H1 (cell line): ENCODE measurements around the gene MAP2K7. TPM values are rescaled to one million over a fixed set of nuclear protein-coding genes. Genes with fewer than 3 reads are reported as not detected.
A peak's percentile ranks its signal among the peaks of the same experiment; 100 is the strongest.

Source experiments
- CTCF ChIA-PET: fragments of 300-600 bp; sonication (Branson Sonifier 250); formaldehyde crosslinking; loops from one replicate; lab custom pipeline; 2021; ENCODE audit not compliant: partially characterized antibody; lab: Charles Lee
- POLR2A ChIA-PET: fragments of 300-600 bp; sonication (Branson Sonifier 250); formaldehyde crosslinking; loops from one replicate; lab custom pipeline; 2021; ENCODE audit warnings: inconsistent platforms; ENCODE audit not compliant: partially characterized antibody; lab: Charles Lee
- DNase-seq, 2 experiments: peaks; one replicate each; pipeline versions ENCODE4 v3.0.0 to v3.0.0-alpha.2; 2010 to 2022; ENCODE audit warnings: low spot score in 2 of 2, low read depth in 1 of 2, mixed read lengths in 1 of 2
- FAIRE-seq: peaks from 2 replicates; lab custom pipeline; 2011; peaks lifted over from hg19 to GRCh38; lab: Jason Lieb, UNC
- H2AFZ ChIP-seq: 2 replicates; pipeline ENCODE4 v1.8.1; 2012; ENCODE audit warnings: low read length, inconsistent platforms
- H2AK5ac ChIP-seq: 2 replicates; pipeline ENCODE4 v1.6.1; 2013; ENCODE audit warnings: low read depth, low read length
- H2BK120ac ChIP-seq: replicated peaks from 2 replicates; pipeline ENCODE3; 2013; ENCODE audit warnings: low read depth, low read length, inconsistent platforms
- H2BK12ac ChIP-seq: 2 replicates; pipeline ENCODE4 v1.6.1; 2013; ENCODE audit warnings: low read depth, low read length
- H2BK15ac ChIP-seq: 2 replicates; pipeline ENCODE4 v1.6.1; 2013; ENCODE audit warnings: low read length
- H2BK20ac ChIP-seq: 2 replicates; pipeline ENCODE4 v1.6.1; 2013; ENCODE audit warnings: low read length
- H2BK5ac ChIP-seq: 2 replicates; pipeline ENCODE4 v1.6.1; 2013; ENCODE audit warnings: low read depth, low read length
- H3K14ac ChIP-seq: 2 replicates; pipeline ENCODE4 v1.6.1; 2013; ENCODE audit warnings: inconsistent platforms; ENCODE audit not compliant: insufficient read length
- H3K18ac ChIP-seq: 2 replicates; pipeline ENCODE4 v1.6.1; 2013; ENCODE audit warnings: low read length; ENCODE audit errors: extremely low read depth
- H3K23ac ChIP-seq: 2 replicates; pipeline ENCODE4 v1.6.1; 2013; ENCODE audit warnings: inconsistent platforms; ENCODE audit not compliant: insufficient read length
- H3K23me2 ChIP-seq: 2 replicates; pipeline ENCODE4 v1.6.1; 2013; ENCODE audit warnings: low read depth, low read length
- H3K27ac ChIP-seq: 2 replicates; pipeline ENCODE4 v1.6.1; 2011; ENCODE audit warnings: low read depth, low read length, inconsistent platforms
- H3K27me3 ChIP-seq, 4 experiments: replicated peaks in 1 of 4; 1 replicate in 1 of 4; 2 replicates in 3 of 4; pipeline versions ENCODE4 v1.6.1 to v1.8.1; 2011 to 2013; ENCODE audit warnings: low read length in 3 of 4, mild to moderate bottlenecking in 3 of 4, inconsistent platforms in 2 of 4, mixed read lengths in 2 of 4, moderate library complexity in 1 of 4; ENCODE audit not compliant: control insufficient read depth in 3 of 4, insufficient read depth in 3 of 4; ENCODE audit errors: extremely low read depth in 1 of 4
- H3K36me3 ChIP-seq, 4 experiments: 2 replicates each; pipeline versions ENCODE4 v1.6.1 to v1.8.1; 2011 to 2013; ENCODE audit warnings: mild to moderate bottlenecking in 4 of 4, low read length in 3 of 4, moderate library complexity in 2 of 4, control low read depth in 1 of 4, inconsistent platforms in 1 of 4; ENCODE audit not compliant: insufficient read depth in 4 of 4, control insufficient read depth in 2 of 4
- H3K4ac ChIP-seq: replicated peaks from 2 replicates; pipeline ENCODE3; 2013; ENCODE audit warnings: low read length, low read depth, mixed read lengths, inconsistent platforms; ENCODE audit not compliant: insufficient read length
- H3K4me1 ChIP-seq, 4 experiments: replicated peaks in 1 of 4; 1 replicate in 1 of 4; 2 replicates in 3 of 4; pipeline versions ENCODE4 v1.6.1 to v1.8.1; 2011 to 2013; ENCODE audit warnings: low read length in 3 of 4, inconsistent platforms in 2 of 4, mixed read lengths in 1 of 4; ENCODE audit not compliant: insufficient read depth in 4 of 4, control insufficient read depth in 3 of 4
- H3K4me2 ChIP-seq, 2 experiments: 2 replicates each; pipeline versions ENCODE4 v1.6.1 to v1.8.1; 2011 to 2013; ENCODE audit warnings: low read depth in 2 of 2, low read length in 2 of 2, control low read depth in 1 of 2, inconsistent platforms in 1 of 2, mild to moderate bottlenecking in 1 of 2; ENCODE audit not compliant: insufficient read depth in 1 of 2
- H3K4me3 ChIP-seq, 4 experiments: fragments of 200-600, 300-600 bp in 1 of 4; sonication (generic), shearing (Covaris generic), sonication (Bioruptor Twin) in 1 of 4; 2 replicates each; pipeline versions ENCODE4 v1.5.1 to v1.8.1; 2011 to 2016; ENCODE audit warnings: low read length in 4 of 4, low read depth in 3 of 4, control low read depth in 2 of 4, inconsistent platforms in 2 of 4, mild to moderate bottlenecking in 2 of 4, mixed read lengths in 1 of 4, moderate library complexity in 1 of 4; ENCODE audit not compliant: insufficient read depth in 2 of 4; ENCODE audit errors: extremely low read depth in 1 of 4
- H3K56ac ChIP-seq: replicated peaks from 2 replicates; pipeline ENCODE3; 2013; ENCODE audit warnings: low read depth, mild to moderate bottlenecking, mixed read lengths, low read length, inconsistent platforms; ENCODE audit not compliant: insufficient read length
- H3K79me1 ChIP-seq: 2 replicates; pipeline ENCODE4 v1.6.1; 2013; ENCODE audit warnings: low read depth, low read length, control low read depth
- H3K79me2 ChIP-seq, 2 experiments: 2 replicates each; pipeline versions ENCODE4 v1.6.1 to v1.8.1; 2012 to 2013; ENCODE audit warnings: low read length in 2 of 2, mild to moderate bottlenecking in 2 of 2, inconsistent platforms in 1 of 2; ENCODE audit not compliant: insufficient read depth in 2 of 2, control insufficient read depth in 1 of 2
- H3K9ac ChIP-seq, 4 experiments: replicated peaks in 1 of 4; 1 replicate in 1 of 4; 2 replicates in 3 of 4; pipeline versions ENCODE4 v1.6.1 to v1.8.1; 2011 to 2013; ENCODE audit warnings: low read depth in 3 of 4, low read length in 3 of 4, control low read depth in 2 of 4, mild to moderate bottlenecking in 2 of 4, moderate library complexity in 2 of 4, inconsistent platforms in 1 of 4; ENCODE audit errors: extremely low read depth in 1 of 4
- H3K9me3 ChIP-seq, 2 experiments: 2 replicates each; pipeline versions ENCODE4 v1.6.1 to v1.8.1; 2012 to 2013; ENCODE audit warnings: mild to moderate bottlenecking in 2 of 2, moderate library complexity in 2 of 2, control low read depth in 1 of 2, inconsistent platforms in 1 of 2, low read depth in 1 of 2, low read length in 1 of 2, mixed read lengths in 1 of 2; ENCODE audit not compliant: insufficient read depth in 2 of 2
- H4K20me1 ChIP-seq, 2 experiments: replicated peaks in 1 of 2; 2 replicates each; pipeline versions ENCODE3 to v1.8.1; 2011 to 2013; ENCODE audit warnings: inconsistent platforms in 2 of 2, low read length in 2 of 2, mild to moderate bottlenecking in 1 of 2; ENCODE audit not compliant: insufficient read depth in 2 of 2, control insufficient read depth in 1 of 2
- H4K5ac ChIP-seq: 2 replicates; pipeline ENCODE4 v1.6.1; 2013; ENCODE audit warnings: low read length, low read depth, mixed read lengths, inconsistent platforms; ENCODE audit not compliant: insufficient read length
- H4K8ac ChIP-seq: 2 replicates; pipeline ENCODE4 v1.8.0; 2013; ENCODE audit warnings: mild to moderate bottlenecking, moderate library complexity, low read length, inconsistent platforms; ENCODE audit not compliant: insufficient read depth; ENCODE audit errors: extremely low read depth
- H4K91ac ChIP-seq: replicated peaks from 2 replicates; pipeline ENCODE3; 2013; ENCODE audit warnings: low read length, mixed read lengths, inconsistent platforms; ENCODE audit not compliant: insufficient read length
- ATF2 ChIP-seq: IDR thresholded peaks from 2 replicates; pipeline ENCODE4 v1.6.1; 2012; ENCODE audit warnings: low read length, inconsistent platforms
- SP1 ChIP-seq: IDR thresholded peaks from 2 replicates; pipeline ENCODE4 v1.6.1; 2011; ENCODE audit warnings: low read depth, low read length
- YY1 ChIP-seq: IDR thresholded peaks from 2 replicates; pipeline ENCODE4 v1.6.1; 2011; ENCODE audit warnings: low read depth, mild to moderate bottlenecking, low read length
- WGBS, 2 experiments: shearing (Covaris generic) in 1 of 2; methylation state at CpG; one replicate each; pipeline versions ENCODE4 v1.1.6 to v1.1.7; 2013 to 2015; ENCODE audit warnings: low lambda C conversion rate in 2 of 2, mixed read lengths in 2 of 2, inconsistent platforms in 1 of 2, low coverage in 1 of 2, missing lambda C conversion rate in 1 of 2; ENCODE audit not compliant: insufficient replicate concordance in 2 of 2, insufficient coverage in 1 of 2, insufficient read length in 1 of 2; ENCODE audit errors: extremely low coverage in 1 of 2, missing lambda C conversion rate in 1 of 2; 5-methylcytosine and 5-hydroxymethylcytosine counted together
- polyA plus RNA-seq, 7 experiments: library from polyadenylated mRNA; depleted of rRNA in 3 of 7; stranded (reverse) in 5 of 7; unstranded in 2 of 7; fragments of >200 nt in 5 of 7; fragments of 200-250 nt in 2 of 7; gene quantifications; 1 replicate in 5 of 7; 2 replicates in 1 of 7; 4 replicates in 1 of 7; pipeline versions ENCODE4 v1.2.1 to v1.2.3, GENCODE V29; 2011 to 2013; ENCODE audit warnings: missing spikeins in 2 of 7, mixed read lengths in 2 of 7
- total RNA-seq: library from RNA; stranded (reverse); fragmentation: NEBNext Ultra II Directional; extraction: Animal tissue kit (Norgen Biotek cat#: 25700); gene quantifications from 2 replicates; pipeline ENCODE4 v1.2.1, GENCODE V29; 2021

The MAP2K7 gene
- total and polyA plus RNA-seq, 2 of the 8 experiments (the other 6 are each of a cell fraction or from before 2014, with no cell fraction given), result 8.9 to 38.3 TPM

DNA sequence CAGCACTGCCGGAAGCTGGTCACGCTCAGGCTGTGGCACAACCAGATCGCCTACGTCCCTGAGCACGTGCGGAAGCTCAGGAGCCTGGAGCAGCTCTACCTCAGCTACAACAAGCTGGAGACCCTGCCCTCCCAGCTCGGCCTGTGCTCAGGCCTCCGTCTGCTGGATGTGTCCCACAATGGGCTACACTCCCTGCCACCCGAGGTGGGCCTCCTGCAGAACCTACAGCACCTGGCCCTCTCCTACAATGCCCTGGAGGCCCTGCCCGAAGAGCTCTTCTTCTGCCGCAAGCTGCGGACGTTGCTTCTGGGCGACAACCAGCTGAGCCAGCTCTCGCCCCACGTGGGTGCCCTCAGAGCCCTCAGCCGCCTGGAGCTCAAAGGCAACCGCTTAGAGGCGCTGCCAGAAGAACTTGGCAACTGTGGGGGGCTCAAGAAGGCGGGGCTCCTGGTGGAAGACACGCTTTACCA, 3.2 kb upstream of the MAP2K7 start:
- Histone ChIP-seq H3K4me1 (peaks cover 0 to 13% (median 7%) of the 10 kb centered on the region in 4 experiments; a peak in 5 of 7 replicates), H3K4me2 (no peak overlapping the region), H3K79me2 (peaks cover 0 to 12% of the 10 kb centered on the region in 2 experiments; a peak in 2 of 4 replicates), H3K4me3 (no peak overlapping the region), H3K23ac (no peak overlapping the region), H3K36me3 (no peaks in the 10 kb centered on the region; a peak in 1 of 8 replicates), H3K4ac (no peak overlapping the region), H2BK15ac (no peak overlapping the region), H2BK120ac (no peak overlapping the region), H2BK5ac (no peak overlapping the region), H4K91ac (no peak overlapping the region), H3K23me2 (peaks cover 13% of the 10 kb centered on the region), H2BK12ac (no peak overlapping the region), H3K9me3 (no peaks in the 10 kb centered on the region), H3K27me3 (no peaks in the 10 kb centered on the region), H2AFZ (no peak overlapping the region), H3K9ac (no peak overlapping the region), H3K27ac (no peak overlapping the region), H4K5ac (no peak overlapping the region), H2AK5ac (no peak overlapping the region), H3K18ac (no peak overlapping the region), H4K8ac (peak overlapping the region; percentile 30; the same call in 1 of the 2 replicates), H3K14ac (no peak overlapping the region), H3K56ac (no peak overlapping the region), H3K79me1 (peaks cover 7% of the 10 kb centered on the region), H2BK20ac (no peak overlapping the region), H4K20me1 (peaks cover 0 to 1% of the 10 kb centered on the region in 2 experiments)
- POLR2A ChIA-PET, result interaction anchor here (0.6 to 5.0 kb wide), 12 partner anchors 8 to 328 kb away, joined by 3 to 22 read pairs (median 8); partner anchors contain the start of genes LRRC8E, SNAPC2, TGFBR3L and TIMM44
- DNase-seq (no peak), FAIRE-seq (no peak)
- WGBS, 2 experiments, result 88% methylated on average over 21 of the region's 21 CpGs; no CpG with 5 or more reads in 1 of the 2 experiments
- CTCF ChIA-PET, result interaction anchor here (0.6 to 4.9 kb wide), 22 partner anchors 8 to 60 kb away, joined by 3 to 21 read pairs (median 4); partner anchors contain the start of genes LRRC8E and TGFBR3L
- TF ChIP-seq ATF2 (no peak), SP1 (no peak), YY1 (no peak)
